HG03066 (cell line): ENCODE measurements around the gene LRFN4.
"Not testable (repeated sequence)": the region's sequence is repeated elsewhere in the genome, so short reads cannot be mapped to it uniquely, and the experiment has no call there.

Experiments used
- ATAC-seq: cut with Tn5 transposase; IDR thresholded peaks from one replicate; pipeline ENCODE4 v1.9.1; 2021; ENCODE audit warnings: low read depth; ENCODE audit not compliant: unreplicated experiment

Gene LRFN4

DNA sequence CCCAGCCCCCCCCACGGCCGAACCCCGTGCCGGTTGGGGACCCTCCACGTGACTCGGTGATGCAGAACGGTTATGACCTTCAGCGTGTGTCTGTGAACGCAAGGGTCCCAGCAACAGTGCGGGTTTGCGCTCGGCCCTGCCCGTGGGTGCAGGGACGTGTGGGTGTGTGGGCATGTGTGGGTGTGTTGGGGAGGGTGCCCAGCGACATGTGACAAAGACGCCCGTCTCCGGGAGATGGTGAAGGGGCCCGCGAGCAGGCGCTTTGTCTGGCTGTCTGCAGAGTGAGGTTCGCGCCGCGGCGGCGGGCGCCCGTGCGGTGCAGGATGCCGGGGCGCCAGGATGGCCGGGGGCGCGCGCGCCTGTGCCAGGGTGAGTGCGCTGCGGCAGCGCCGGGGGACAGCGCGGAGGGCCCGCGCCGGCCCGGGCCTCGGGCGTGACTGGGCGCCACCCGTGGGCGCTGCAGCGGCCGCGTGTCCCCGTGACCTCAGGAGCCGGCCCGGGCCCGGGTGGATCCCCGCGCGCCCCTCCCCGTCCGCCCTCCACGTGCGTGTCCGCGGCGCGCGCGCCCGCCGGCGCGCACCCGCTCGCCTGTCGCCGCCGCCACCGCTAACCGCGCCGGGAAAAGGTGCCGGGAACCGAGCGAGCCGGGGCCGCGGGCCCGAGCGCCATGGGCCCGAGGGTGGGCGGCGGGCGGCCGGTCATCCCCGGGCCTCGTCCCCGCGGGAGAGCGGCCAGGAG is at the start of gene LRFN4:
TSS of gene LRFN4 (plus strand) at position 569 of the 738 bp plus-strand sequence. CDS start 681 bp downstream, outside the sequence.
- ATAC-seq: peak; percentile 33

DNA sequence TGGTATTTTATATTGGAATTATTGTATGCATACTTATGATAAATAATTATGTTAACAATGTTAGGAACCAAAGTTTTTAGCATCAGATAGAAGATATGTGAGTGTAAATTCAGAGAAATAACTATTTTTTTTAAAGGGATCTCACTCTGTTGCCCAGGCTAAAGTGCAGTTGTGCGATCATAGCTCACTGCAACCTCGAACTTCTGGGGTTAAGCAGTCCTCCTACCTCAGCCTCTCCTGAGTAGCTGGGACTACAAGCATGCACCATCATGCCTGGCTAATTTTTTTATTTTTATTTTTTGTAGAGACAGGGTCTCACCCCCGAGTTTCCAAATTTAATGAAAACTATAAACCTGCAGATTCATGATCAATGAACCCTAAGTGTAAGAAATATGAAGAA is 47.3 kb upstream of the LRFN4 start:
- no peak for ATAC-seq

DNA sequence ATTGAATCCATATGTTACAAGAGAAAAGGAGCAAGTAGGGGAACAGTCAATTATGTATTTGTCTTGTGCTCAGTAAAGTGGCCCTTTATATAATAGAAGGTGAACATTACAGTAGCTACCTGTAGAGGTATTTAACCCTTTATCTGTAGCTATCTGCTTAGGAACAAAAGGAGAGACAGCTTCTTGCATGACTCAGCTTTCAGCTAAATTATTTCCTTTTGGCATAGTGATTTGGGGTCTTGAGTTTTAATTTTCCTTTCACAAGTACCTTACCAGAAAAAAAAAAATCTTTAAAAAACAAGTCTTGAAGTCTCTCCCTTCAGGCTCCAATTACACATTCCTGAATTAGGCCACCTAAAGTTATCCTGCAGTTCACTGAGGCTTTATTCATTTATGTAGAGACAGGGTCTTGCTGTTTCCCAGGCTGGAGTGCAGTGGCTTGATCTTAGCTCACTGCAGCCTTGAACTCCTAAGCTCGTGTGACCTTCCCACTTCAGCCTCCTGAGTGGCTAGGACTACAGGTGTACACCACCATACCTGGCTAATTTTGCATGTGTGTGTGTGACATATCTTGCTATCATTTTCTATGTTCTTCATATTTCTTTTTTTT is 46.2 kb upstream of the LRFN4 start:
- ATAC-seq: no peak

GRCh38 chr11:66814678-66815077 is 42.2 kb upstream of the LRFN4 start:
- no peak for ATAC-seq

GRCh38 chr11:66815646-66816045 is 41.2 kb upstream of the LRFN4 start:
- ATAC-seq: no peak

- ATAC-seq: no peak
Measured at GRCh38 chr11:66818231-66818955, 38.5 kb upstream of the LRFN4 start.

DNA sequence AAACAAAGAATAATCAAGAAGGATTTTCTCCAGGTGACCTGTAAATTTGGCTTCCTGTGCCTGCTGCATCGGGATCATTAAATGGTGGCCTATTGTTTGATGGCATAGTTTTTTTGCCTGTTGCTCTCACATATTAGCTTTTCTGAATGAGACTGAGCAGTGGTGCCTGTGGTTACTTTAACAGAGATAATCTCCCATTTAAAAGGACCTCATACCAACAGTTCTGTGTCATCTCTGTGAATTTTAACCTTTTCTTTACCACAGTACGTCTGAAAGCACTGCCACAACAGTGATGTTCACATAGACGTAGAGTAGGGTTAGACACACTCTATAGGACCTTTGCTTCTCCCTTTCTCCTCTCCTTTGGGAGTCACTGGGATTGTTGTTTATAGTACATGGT is 36.5 kb upstream of the LRFN4 start:
- no peak for ATAC-seq

DNA sequence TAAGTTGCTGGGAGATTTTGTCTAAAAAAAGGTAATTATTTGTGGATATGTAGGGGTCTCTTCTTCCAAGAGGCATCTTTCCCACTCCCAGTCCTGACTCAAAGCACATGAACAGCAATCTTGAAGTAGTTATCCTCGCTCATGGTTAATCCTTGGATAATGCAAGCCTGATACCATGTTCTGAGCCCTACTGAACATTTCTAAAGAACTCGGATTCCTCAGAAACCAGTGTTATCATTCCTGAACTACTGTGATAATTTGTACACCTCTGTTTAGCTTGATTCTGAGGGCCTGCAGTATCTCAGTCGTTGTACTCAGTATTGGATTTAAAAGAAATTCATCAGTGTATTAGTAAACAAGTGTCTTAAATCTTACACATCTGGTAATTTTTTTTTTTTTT is 36.0 kb upstream of the LRFN4 start:
- no peak for ATAC-seq

DNA sequence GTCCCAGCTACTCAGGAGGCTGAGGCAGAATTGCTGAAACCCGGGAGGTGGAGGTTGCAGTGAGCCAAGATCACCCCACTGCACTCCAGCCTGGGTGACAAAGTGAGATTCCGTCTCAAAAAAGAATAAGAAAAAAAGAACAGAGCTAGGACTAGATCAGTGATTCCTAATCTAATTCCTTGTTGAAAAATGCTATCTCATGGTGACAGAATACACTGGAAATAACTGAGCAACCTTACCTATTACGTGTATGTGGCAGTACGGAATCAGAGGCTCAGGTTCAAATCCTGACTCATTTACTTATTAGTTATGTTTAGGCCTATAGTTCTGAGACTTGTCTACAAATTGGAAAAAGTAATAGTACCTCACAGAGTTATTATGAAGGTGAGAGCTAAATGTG is 33.2 kb upstream of the LRFN4 start:
- ATAC-seq: no peak

- ATAC-seq: not testable (repeated sequence)
Measured at GRCh38 chr11:66824573-66824972, 32.3 kb upstream of the LRFN4 start.

DNA sequence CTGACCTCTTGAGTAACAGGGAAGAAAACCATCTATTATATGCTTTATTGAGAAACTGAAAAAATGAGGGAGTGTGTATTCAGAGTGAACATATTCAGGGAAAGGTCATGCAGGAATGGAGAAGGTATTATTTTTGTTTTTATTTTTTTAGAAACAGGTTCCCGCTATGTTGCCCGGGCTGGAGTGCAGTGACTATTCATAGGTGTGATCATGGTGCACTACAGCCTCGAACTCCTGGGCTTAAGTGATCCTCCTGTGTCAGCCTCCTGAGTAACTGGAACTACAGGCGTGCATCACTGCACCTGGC is 22.4 kb upstream of the LRFN4 start:
- no peak for ATAC-seq

DNA sequence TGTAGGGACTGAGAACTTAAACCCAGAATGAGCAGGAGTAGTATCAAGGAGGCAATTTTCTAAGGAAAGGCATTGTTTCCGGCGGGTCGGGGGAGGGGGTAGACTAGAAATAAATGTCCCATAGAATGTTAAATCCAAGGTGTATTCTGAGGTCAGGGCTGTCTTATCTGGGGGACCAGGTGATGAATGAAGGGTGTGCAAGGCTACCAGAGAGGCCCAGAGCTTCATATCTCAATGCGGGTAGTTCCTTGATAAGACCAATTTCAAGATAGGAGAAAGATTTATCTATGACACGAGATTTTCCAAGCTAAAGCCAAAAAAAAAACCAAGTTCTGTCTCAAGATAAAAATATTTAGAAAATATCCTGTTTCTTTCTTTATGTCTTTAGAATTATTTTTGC is 21.9 kb upstream of the LRFN4 start:
- no peak for ATAC-seq

GRCh38 chr11:66835768-66836405 is 21.0 kb upstream of the LRFN4 start:
- no peak for ATAC-seq

DNA sequence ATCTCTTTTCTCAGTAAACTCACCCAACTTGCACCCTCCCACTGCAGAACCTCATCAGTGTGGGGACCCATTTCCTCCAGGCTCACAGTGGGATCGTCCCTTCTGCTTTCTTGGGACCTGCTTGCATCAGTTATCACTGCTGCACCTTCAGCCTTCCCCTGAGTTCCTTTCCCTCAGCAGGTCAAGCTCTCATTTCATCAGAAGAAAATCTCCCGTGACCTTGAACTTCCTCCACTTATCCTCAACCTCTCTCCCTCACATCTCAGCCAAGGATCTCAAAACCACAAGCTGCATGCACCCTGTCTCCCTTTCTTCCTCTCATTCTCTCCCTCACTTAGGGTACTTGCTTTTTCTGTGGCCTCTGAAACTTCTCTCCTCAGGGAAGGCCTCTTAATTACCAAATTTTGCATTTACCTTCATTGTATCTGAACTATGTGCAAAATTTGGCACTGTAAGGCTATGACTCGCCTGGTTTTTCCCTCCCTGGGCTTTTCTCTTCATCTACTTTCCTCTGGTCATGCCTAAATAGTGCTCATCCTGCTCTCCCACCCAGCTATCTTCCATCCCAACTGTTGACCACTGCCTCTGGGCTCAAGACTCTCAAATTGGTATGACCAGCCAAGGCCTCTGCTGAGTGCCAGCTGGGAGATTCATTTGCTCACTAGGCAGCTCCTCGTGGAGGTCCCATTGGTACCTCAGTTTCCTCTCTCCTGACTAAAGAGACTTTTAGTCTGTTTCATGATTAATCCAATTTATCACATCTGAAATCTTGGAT is 16.4 kb upstream of the LRFN4 start:
- ATAC-seq: no peak

DNA sequence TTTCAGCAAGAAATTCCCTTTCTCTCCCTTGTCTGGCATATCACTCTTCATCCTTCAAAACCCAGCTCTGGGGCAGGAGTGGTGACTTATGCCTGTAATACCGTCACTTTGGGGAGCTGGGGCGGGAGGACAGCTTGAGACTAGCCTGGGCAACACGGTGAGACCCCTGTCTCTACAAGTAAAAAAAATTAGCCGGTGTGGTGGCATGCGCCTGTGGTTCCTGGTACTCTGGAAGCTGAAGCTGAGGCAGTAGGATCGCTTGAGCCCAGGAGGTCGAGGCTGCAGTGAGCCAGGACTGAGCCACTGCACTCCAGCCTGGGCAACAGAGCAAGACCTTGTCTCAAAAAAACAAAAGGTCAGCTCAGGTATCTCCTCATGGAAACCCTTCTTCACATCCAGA is 15.0 kb upstream of the LRFN4 start:
- no peak for ATAC-seq

DNA sequence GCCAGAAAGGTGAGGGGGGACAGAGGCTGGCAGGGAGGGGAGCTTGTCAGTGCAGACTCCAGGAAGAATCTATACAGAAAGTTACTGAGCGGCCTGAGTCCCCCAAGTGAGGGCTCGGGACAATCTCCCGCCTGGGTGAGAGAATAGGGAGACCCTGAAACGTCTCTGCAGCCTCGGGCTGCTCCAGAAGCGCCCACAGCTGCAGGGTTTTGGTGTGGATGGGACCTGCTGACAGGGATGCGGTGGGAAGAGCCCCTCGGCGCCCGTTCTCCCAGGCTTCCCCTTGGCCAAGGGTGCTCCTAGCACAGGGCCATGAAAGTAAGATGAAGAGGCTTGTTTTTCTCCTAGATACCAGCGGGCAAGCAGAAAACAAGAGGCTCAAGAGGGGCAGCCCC is 14.4 kb upstream of the LRFN4 start:
- no peak for ATAC-seq

DNA sequence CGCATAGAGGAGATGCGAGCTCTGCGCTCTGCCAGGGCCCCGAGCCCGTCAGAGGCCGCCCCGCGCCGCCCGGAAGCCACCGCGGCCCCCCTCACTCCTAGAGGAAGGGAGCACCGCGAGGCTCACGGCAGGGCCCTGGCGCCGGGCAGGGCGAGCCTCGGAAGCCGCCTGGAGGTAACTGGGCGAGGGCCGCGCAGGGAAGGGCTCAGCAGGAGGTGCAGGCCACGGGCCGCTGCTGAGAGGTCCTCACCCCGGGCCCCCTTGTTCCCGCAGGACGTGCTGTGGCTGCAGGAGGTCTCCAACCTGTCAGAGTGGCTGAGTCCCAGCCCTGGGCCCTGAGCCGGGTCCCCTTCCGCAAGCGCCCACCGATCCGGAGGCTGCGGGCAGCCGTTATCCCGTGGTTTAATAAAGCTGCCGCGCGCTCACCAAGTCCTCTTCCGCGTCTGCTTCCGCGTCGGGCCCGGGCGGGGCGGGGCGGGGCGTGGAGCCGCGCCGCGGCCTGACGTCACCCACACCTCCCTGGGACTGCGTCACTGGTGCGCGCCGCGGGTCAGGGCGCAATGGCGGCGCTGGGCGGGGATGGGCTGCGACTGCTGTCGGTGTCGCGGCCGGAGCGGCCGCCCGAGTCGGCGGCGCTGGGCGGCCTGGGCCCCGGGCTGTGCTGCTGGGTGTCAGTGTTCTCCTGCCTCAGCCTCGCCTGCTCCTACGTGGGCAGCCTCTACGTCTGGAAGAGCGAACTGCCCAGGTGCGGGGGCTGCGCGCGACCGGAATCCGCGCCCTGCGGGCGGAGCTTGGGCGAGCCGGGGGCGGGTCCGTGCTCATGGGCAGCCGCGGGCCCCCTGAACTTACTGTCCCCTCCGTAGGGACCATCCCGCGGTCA is 13.7 kb upstream of the LRFN4 start, which contains the start of gene RCE1:
TSS of gene RCE1 (plus strand) at position 546 of the 880 bp plus-strand sequence. CDS start at position 561, 15 bp downstream.
- peak; percentile 64 for ATAC-seq

GRCh38 chr11:66843776-66844495 is 12.9 kb upstream of the LRFN4 start:
- ATAC-seq: no peak
